GM19468 (cell line): ENCODE data around the gene NRP1.
"Not testable (repeated sequence)": the region's sequence is repeated elsewhere in the genome, so short reads cannot be mapped to it uniquely, and the experiment has no call there.

Experiments used
- ATAC-seq: cut with Tn5 transposase; IDR thresholded peaks from one replicate; pipeline ENCODE4 v1.9.1; 2021; ENCODE audit warnings: mild to moderate bottlenecking, moderate library complexity, moderate number of reproducible peaks; ENCODE audit not compliant: unreplicated experiment; ENCODE audit errors: extremely low read depth

The NRP1 gene

DNA sequence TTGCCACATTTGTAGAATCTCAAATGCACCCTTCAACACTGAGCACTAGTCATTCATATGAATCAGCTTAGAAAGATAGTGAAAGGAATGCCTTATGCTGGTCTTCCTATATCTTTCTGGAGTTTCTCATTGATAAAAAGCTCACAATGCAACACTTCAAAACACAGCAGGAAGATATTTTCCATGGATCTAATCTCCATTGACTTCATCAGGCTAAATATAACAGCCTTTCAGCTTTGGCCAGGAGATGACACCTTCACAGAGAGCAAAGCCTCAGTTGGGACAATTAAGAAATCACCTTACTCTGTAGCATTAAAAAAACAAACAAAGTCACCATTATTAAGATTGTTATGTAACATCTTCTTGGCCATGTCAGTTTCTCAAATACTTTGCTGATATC is 6.7 kb downstream of the NRP1 start:
- no peak for ATAC-seq

- ATAC-seq, result no peak
Observed at GRCh38 chr10:33326933-33327332, 7.5 kb downstream of the NRP1 start.

- ATAC-seq, result no peak
Observed at GRCh38 chr10:33325929-33326328, 8.5 kb downstream of the NRP1 start.

- ATAC-seq, result no peak
Observed at GRCh38 chr10:33323721-33324120, 10.7 kb downstream of the NRP1 start.

DNA sequence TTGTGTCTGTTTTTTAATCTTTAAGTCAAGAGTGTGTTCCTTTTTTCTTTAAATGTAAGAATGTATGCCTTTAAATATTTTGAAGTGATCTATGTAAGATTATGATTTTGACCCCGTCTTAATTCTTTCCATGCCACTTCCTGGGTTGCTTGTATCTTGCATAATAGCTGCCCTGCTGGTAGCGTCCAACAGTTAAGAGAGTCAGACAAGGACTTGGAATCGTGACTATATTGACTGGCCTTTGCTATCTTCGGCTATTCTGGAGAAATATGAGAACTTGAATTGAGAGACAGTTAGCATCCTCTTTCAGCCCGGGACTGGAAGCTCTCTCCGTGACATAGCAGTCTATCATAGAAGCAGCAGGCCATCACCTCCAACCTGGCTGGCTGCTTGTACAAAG is 13.0 kb downstream of the NRP1 start:
- ATAC-seq, result no peak

DNA sequence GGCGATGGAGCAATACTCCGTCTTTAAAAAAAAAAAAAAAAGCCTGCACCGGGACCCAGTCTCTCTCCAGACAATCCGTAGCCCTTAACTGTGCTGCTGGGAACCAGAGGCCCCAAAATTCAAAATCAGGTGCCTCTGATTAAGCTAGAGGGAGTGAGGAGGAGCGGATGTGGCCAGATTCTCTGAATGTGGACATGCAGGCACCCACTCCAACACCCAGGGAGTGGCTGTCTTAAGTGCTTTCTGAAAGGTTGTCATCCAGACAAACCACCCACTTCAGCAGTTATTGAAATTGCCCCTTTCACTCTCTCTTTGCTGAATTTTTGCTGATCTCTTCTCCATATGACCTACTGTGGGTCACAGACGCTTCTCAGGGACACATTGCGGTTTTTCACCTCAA is 14.2 kb downstream of the NRP1 start:
- no peak for ATAC-seq

DNA sequence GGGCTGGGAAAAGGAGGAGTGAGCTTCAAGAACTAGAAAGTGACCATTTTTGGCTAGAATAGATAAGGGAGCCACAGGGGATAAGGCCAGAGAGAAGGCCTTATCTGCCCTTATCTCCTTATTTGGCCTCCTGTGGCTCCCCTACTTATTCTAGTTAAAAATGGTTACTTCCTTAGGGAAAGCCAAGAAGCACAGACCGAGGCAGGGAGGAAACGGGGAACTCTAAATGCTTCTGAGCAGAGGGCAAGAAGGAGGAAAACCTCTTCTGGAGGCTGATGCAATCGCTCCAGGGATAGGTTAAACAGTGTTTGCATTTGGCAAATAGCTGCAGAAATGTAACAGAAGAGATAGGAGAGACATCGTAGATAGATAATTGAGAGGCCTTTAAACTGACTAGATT is 18.6 kb downstream of the NRP1 start:
- no peak for ATAC-seq

DNA sequence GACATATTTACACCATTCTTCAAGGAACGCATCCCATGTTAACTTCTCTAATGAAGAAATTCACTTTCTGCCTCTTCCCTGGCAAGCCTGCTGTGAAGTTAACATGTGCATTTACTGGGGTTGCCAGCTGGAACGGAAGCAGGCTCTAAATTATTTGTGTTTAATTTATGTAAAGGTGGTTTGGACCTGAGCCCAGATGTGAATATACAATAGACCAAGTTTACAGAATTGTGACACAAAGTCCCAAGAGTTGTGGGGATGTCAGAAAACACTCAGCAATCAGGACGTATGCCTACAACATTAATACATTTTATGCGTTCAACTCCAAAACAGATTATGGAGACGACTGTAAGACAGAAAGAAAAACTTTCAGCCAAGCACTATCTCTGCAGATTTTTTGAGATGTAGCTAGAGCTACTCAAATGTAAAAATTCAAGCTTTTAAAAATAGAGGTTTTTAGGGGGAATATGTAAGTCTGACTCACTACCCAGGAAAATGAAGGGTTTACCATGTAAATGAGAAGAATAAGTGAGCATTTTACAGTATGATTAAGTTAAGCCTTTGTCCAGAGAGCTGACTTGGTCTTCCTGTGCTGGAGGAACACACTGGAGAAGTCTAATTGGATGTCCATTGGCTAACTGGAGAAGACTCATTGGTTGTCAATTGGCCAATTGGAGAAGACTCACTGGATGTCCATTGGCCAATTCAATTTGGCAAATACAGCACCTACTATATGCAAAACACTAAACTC is 19.5 kb downstream of the NRP1 start:
- ATAC-seq, result no peak

DNA sequence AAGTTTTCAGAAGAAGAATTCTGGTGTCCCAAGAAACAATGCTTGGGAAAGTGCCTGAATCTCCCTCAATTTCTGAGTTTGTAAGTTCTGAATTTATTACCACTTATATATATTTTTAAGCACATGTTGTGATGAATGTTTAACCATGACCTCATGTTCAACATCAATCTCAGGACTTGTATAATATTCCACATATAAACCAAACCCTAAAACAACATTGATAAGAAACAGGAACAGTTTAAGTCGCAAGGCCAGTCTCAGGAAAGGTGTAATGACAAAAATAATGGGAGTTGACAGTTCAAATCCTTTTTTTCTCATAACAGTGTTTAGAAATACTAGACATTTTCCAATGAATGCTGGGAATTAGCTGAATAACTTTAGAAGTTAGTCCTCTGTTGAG is 22.8 kb downstream of the NRP1 start:
- no peak for ATAC-seq

DNA sequence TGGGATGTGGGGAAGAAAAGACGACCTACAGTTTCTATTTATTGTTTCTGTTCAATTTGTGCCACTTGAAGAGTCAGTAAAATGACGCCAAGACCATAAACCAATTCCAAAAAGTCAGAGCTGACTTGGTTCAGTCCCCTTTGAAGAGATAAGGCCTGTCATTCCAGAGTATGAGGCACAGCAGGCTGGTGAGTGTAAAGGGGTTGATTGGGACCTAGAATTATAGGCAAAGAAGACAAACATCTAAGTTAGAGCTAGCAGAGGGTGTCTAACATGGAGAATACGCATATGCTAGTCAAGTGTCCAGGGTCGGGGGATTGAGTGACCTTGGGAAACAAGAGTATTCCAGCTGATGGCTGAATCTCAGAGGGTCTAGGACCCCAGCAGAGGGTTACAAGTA is 23.6 kb downstream of the NRP1 start:
- no peak for ATAC-seq

DNA sequence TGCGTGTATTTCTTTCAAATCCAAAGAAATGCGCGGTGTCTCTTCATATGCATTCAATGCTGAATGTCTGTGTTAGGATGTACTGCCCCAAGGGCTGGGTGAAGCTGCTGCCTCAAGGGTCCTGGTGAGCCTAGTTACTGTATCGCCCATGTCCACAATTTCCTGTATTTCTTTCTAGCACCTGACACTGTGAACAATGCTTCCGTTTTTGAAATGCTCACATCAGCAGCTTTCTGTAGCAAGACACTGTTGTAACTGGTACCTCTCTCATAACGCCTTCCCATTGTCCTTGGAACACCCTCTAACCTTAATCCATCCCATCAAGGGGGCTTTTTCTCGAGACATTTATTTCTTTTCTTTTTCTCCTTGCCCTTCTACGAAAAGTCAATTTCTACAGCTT is 25.1 kb downstream of the NRP1 start:
- ATAC-seq, result no peak

DNA sequence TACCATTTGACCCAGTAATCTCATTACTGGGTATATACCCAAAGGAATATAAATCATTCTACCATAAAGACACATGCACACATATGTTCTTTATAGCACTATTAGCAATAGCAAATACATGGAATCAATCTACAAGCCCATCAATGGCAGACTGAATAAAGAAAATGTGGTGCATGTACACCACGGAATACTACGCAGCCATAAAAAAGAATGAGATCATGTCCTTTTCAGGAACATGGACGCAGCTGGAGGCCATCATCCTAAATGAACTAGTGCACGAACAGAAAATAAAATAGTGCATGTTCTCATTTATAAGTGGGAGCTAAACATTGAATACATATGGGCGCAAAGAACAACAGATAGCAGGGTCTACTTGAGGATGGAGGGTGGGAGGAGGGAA is 26.6 kb downstream of the NRP1 start:
- no peak for ATAC-seq

DNA sequence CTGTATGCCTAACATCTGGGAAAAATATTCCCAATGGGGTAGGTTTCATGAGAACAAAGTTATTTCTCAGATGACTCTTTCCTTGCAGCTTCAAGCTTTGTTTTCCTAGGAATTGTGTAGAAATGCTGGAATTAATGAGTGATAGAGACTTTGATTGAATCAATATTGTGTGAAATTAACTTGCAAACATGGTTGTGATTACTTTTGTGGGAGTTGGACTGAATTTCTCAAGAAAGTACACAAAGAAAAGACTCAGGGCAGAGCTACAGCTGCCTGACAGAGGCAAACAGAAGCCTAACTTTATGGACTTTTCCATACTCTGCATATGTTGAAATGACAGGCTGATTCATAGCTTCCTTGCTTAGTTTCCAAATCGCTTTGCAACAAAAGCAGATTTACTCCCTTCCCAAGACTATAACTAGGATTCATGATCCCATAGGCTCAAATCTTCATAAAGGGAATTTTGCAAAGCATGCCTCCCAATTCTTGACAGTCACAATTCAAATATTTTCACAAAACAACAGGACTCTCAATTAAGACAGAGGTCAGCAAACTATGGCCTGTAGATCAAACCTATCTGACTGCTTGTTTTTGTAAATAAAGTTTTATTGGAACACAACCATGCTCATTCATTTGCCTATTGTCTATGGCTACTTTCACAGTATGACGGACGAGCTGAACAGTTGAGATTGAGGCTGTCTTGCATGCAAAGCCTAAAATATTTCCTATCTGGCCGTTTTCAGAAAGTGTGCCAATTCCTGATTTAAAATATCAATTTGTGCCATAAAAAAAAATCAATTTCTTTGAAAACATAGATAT is 27.6 kb downstream of the NRP1 start:
- ATAC-seq, result no peak

DNA sequence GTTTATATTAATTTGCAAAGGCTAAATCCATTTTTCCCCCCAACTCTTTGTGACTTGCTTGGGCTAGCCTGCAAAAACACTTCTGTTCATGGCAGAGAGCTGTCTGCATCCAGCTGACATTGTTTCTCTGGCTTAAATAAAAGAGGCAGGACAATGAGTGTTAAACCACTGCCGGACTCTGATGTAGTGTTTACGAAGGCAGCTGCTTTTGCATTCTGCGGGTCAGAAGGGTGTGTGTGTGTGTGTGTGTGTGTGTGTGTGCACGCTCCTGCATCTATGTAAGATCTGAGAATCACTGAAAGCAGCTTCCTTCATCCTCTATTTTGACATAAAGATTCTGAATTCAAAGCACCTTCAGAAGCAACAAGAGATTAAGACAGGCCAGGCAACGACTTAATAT is 28.3 kb downstream of the NRP1 start:
- ATAC-seq, result no peak

- ATAC-seq, result no peak
Observed at GRCh38 chr10:33304423-33305225, 29.8 kb downstream of the NRP1 start.

DNA sequence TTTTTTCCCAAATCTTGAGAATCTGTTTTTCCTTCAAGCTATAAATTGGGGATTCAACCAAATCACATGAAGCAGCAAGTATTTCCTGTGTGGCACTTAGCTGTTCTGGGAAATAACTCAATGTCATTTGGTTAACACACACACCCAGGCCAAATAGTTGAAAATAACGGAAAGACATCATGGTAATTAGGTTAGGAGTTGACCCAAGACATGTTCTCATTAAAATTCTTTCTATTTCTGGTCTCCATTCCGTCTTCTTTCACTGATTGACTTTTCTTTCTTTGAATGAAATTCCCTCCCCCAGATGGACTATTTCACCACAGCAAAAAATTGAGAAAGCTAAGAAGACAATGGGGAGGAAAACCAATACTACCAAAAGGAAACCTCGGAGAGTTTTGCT is 30.5 kb downstream of the NRP1 start:
- no peak for ATAC-seq

- no peak for ATAC-seq
Observed at GRCh38 chr10:33302208-33302829, 32.1 kb downstream of the NRP1 start.

- no peak for ATAC-seq
Observed at GRCh38 chr10:33301097-33301789, 33.2 kb downstream of the NRP1 start.

DNA sequence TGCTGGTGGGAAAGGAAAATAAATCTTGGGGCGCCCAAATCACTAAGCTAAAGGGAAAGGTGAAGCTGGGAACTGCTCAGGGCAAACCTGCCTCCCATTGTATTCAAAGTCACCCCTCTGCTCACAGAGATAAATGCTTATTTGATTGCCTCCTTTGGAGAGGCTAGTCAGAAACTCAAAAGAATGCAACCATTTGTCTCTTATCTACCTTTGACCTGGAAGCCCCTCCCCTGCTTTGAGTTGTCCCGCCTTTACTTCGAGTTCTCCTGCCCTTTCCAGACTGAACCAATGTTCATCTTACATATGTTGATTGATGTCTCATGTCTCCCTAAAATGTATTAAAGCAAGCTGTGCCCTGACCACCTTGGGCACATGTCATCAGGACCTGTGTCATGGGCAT is 33.9 kb downstream of the NRP1 start:
- not testable (repeated sequence) for ATAC-seq

- no peak for ATAC-seq
Observed at GRCh38 chr10:33298893-33299292, 35.6 kb downstream of the NRP1 start.
